ENCODE results near the gene ANKRD7. TPM values are rescaled to one million over a fixed set of nuclear protein-coding genes. Genes with fewer than 3 reads are reported as not detected.
A peak's percentile ranks its signal among the peaks of the same experiment; 100 is the strongest.

ANKRD7 gene
- total RNA-seq, 2 donors from 2014 or later, result 2.6 TPM; not detected in 1

DNA sequence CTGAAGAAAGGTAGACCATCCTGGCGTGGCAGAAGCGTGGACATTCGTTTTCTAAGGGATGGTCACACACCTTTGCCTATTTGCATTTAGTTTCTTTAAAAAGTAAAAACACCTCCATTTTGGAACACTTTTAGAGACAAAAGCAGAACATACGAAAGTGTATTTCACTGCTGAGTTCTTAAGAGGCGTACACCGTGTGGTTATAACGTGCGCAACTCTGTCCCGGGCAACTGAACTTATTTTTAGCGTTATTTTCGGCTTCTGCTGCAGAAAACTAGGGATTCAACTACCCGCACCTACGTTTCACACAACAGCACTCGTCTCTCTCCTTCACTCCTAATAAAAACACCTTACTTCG is 41.1 kb upstream of the ANKRD7 start:
- peaks cover 29% of the 10 kb centered on the region for H3K4me1 ChIP-seq
- no peak for TF ChIP-seq POLR2A (IDR thresholded peaks at IDR 0.05)
- TF ChIP-seq, protein P1, sequence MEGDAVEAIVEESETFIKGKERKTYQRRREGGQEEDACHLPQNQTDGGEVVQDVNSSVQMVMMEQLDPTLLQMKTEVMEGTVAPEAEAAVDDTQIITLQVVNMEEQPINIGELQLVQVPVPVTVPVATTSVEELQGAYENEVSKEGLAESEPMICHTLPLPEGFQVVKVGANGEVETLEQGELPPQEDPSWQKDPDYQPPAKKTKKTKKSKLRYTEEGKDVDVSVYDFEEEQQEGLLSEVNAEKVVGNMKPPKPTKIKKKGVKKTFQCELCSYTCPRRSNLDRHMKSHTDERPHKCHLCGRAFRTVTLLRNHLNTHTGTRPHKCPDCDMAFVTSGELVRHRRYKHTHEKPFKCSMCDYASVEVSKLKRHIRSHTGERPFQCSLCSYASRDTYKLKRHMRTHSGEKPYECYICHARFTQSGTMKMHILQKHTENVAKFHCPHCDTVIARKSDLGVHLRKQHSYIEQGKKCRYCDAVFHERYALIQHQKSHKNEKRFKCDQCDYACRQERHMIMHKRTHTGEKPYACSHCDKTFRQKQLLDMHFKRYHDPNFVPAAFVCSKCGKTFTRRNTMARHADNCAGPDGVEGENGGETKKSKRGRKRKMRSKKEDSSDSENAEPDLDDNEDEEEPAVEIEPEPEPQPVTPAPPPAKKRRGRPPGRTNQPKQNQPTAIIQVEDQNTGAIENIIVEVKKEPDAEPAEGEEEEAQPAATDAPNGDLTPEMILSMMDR (IDR thresholded peaks at IDR 0.05), result no peak
- DNase-seq (peak in 1 of 4 donors; percentile 8), ATAC-seq (peak; percentile 8)
- no peaks in the 10 kb centered on the region for H3K27me3 ChIP-seq
- H3K36me3 ChIP-seq (replicated peaks in 1 of 2; ENCODE audit: insufficient read depth in 1 of 2, low read depth in 2 of 2), result no peaks in the 10 kb centered on the region
- intact Hi-C loops (cut with DNase I), result no loop called here
- H3K4me3 ChIP-seq, result peak overlapping the region; percentile 10 to 22
- H3K9me3 ChIP-seq, result no peaks in the 10 kb centered on the region
- 0 to 1% methylated on average over 15 of the region's 15 CpGs for WGBS, 2 donors
- H3K27ac ChIP-seq, result peak overlapping the region; percentile 76 to 92 (median 85)

DNA sequence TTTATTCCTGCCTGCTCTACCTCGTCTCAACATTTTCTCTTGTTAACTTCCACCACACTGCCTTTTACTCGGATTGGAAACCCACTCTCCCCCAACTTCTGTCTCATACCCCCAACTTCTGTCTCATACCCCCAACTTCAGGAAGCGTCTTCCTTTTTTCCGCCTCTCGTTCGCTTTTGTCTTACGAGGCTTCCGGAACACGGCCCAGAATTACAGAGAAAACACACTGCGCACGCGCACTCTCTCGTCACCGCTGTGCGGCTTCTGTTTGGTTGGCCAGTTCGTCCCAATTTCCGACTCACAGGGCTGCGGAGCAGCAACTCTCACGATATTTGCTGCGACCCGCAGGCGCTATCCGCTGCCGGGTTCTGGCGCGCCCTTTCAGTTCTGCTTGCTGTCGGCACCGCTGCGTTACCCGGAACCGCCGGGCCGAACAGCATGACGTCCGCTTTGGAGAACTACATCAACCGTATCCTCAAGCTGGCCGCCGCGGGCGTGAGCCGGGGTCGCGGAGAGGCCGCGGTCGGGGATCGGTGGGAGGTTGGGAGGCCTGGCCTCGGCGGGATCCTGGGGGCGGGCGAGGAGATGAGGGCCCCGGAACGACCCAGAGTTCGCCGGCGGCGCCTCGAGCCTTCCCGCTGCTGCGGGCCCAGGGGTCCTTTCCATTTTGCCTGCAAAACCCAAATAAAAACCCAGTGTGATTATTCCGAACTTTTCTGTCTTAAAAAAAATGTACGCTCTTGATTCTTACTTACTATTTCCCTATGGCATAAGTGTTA is 40.5 kb upstream of the ANKRD7 start, which contains the start of gene LSM8:
Gene LSM8, plus strand, starts transcription at position 379 of the 779 bp plus-strand sequence. Its CDS starts 60 bp downstream, at position 439.
- TF ChIP-seq POLR2A (IDR thresholded peaks at IDR 0.05), result peak; percentile 84 to 98 (median 98)
- TF ChIP-seq, protein P1 (IDR thresholded peaks at IDR 0.05), result peak in 2 of 7 experiments; percentile 4 to 20
- WGBS, 2 donors, result 0% methylated on average over 28 to 50 of the region's 62 CpGs
- peak within 1 kb of the TSS; percentile 76 to 92 (median 85) for H3K27ac ChIP-seq
- H3K27me3 ChIP-seq, result no peaks in the 10 kb centered on the region
- H3K4me1 ChIP-seq, result peaks cover 29% of the 10 kb centered on the region
- ATAC-seq, result peak; percentile 99
- peak; percentile 98 to 99 (median 98) for DNase-seq
- peak within 1 kb of the TSS; percentile 46 to 51 for H3K4me3 ChIP-seq
- no peaks in the 10 kb centered on the region for H3K36me3 ChIP-seq (replicated peaks in 1 of 2; ENCODE audit: insufficient read depth in 1 of 2, low read depth in 2 of 2)
- intact Hi-C loops (cut with DNase I), result no loop called here
- no peaks in the 10 kb centered on the region for H3K9me3 ChIP-seq

DNA sequence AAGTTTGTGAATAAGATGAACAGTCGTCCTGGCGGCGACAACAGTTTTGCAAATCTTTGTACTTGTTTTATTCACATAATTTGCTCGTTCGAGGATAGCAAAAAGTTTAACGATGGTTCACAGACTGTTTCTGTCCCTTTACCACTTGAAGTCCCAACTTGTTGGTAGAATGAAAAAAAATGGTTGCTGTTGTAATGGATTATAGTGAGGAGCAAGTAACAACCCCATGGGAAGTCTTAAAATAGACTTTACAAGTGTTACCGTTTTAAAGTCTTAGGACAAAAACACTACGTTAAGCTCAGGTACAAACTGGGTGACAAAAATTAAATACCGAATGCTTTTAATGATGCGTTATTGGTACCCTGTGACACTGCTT is 40.0 kb upstream of the ANKRD7 start:
- Histone ChIP-seq H3K27ac (peak overlapping the region; percentile 50 to 92 (median 79)), H3K4me3 (peak overlapping the region; percentile 46 to 51), H3K27me3 (no peaks in the 10 kb centered on the region), H3K4me1 (peaks cover 29% of the 10 kb centered on the region), H3K36me3 (replicated peaks in 1 of 2; ENCODE audit: insufficient read depth in 1 of 2, low read depth in 2 of 2) (no peaks in the 10 kb centered on the region), H3K9me3 (no peaks in the 10 kb centered on the region)
- intact Hi-C loops (cut with DNase I), result no loop called here
- 3 to 7% methylated on average over 10 of the region's 10 CpGs for WGBS, 2 donors
- no peak for TF ChIP-seq POLR2A (IDR thresholded peaks at IDR 0.05)
- TF ChIP-seq, protein P1 (IDR thresholded peaks at IDR 0.05), result no peak
- no peak for ATAC-seq
- no peak for DNase-seq

DNA sequence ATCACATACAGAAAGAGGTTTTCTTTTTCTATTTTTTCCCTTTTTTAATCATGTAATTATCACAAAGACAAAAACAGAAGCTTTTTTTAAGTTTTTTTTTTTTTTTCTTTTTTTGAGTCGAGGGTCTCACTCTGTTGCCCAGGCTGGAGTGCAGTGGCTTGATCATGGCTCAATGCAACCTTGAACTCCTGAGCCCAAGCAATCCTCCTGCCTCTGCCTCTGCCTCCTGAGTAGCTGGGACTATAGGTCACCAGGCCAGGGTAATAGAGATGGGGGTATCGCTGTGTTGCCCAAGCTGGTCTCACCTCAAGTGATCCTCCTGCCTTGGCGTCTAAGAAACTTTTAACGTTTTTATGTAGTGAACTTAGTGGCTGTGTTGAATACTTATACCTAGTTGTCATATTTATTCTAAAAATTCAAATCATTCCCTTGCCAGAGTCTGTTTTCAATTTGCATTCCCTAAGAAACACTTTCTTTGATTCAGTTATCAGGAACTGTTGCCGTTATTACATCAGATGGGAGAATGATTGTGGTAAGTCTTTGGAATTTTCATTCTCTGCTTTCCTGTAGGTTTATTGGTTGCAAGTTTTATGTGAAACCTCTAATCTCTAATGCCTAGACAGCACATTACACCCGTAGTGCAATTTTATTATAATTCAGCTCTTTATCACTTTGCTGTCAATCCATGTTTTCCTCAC is 39.2 kb upstream of the ANKRD7 start:
- WGBS, 2 donors, result 65 to 72% methylated on average over 6 of the region's 6 CpGs
- intact Hi-C loops (cut with DNase I), result no loop called here
- TF ChIP-seq, protein P1 (IDR thresholded peaks at IDR 0.05), result no peak
- no peak for TF ChIP-seq POLR2A (IDR thresholded peaks at IDR 0.05)
- Histone ChIP-seq H3K9me3 (no peaks in the 10 kb centered on the region), H3K36me3 (replicated peaks in 1 of 2; ENCODE audit: insufficient read depth in 1 of 2, low read depth in 2 of 2) (peaks cover 0 to 3% of the 10 kb centered on the region in 2 donors), H3K4me1 (peaks cover 29% of the 10 kb centered on the region), H3K27me3 (no peaks in the 10 kb centered on the region), H3K4me3 (no peak overlapping the region), H3K27ac (no peak overlapping the region)
- ATAC-seq (no peak), DNase-seq (no peak)
